PC-9 (cell line): Measurements from ENCODE around the gene NCDN.

Source experiments
- CTCF ChIP-seq: fragments of 200-600 bp; sonication (generic); conservative IDR thresholded peaks from 2 replicates; pipeline ENCODE4 v1.6.1; 2017; ENCODE audit warnings: mixed run types, antibody characterized with exemption, mild to moderate bottlenecking, moderate library complexity
- EZH2 ChIP-seq: fragments of 200-600 bp; sonication (generic); IDR thresholded peaks from 2 replicates; pipeline ENCODE4 v1.8.0; 2017; ENCODE audit warnings: antibody characterized with exemption, low read depth

DNA sequence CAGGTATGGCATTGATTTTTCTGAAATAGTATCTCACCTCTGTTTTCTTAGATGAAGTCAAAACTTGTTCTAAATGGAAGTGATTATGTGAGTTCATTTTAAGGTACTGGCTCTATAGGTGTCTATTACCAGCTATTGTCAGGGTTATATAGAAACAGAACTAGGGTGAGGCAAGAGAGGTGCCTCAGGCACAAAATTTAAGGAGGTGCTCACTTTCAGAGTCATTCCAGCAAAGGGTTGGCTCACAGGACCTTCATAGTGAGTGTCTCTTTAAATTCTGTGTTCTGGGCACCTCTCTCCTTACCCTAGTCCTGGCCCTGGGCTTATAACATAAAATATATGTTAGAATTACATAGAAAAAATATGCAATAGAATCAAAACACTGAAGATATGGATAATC lies 49.7 kb upstream of the NCDN start:
- TF ChIP-seq CTCF, result no peak
- no peak for TF ChIP-seq EZH2
